Neural progenitor cell (in vitro differentiated cells): ENCODE measurements around the gene ABCB10. TPM values are rescaled to one million over a fixed set of nuclear protein-coding genes. Genes with fewer than 3 reads are reported as not detected.

Source experiments
- DNase-seq: peaks from one replicate; pipeline ENCODE4 v3.0.0-alpha.2; 2016; ENCODE audit warnings: low spot score
- H2AFZ ChIP-seq: fragments of 200-600 bp; sonication (generic); replicated peaks from 2 replicates; pipeline ENCODE4 v1.6.1; 2016; ENCODE audit warnings: antibody characterized with exemption
- H3F3A ChIP-seq: fragments of 200-600 bp; sonication (generic); 2 replicates; pipeline ENCODE4 v1.6.1; 2016; ENCODE audit warnings: antibody characterized with exemption, low read depth
- H3K27ac ChIP-seq: fragments of 200-600 bp; sonication (generic); 2 replicates; pipeline ENCODE4 v1.5.1; 2016; ENCODE audit warnings: mild to moderate bottlenecking
- H3K27me3 ChIP-seq: fragments of 200-600 bp; sonication (generic); 2 replicates; pipeline ENCODE4 v1.6.1; 2016; ENCODE audit warnings: mild to moderate bottlenecking, moderate library complexity
- H3K36me3 ChIP-seq: fragments of 200-600 bp; sonication (generic); 2 replicates; pipeline ENCODE4 v1.5.1; 2016
- H3K4me1 ChIP-seq: fragments of 200-600 bp; sonication (generic); 2 replicates; pipeline ENCODE4 v1.6.1; 2016; ENCODE audit warnings: mixed run types
- H3K4me2 ChIP-seq: fragments of 200-600 bp; sonication (generic); 2 replicates; pipeline ENCODE4 v1.6.1; 2016
- H3K4me3 ChIP-seq: fragments of 200-600 bp; sonication (generic); 2 replicates; pipeline ENCODE4 v1.5.1; 2016
- H3K79me2 ChIP-seq: fragments of 200-600 bp; sonication (generic); 2 replicates; pipeline ENCODE4 v1.6.1; 2016; ENCODE audit warnings: low read depth
- H3K9ac ChIP-seq: fragments of 200-600 bp; sonication (generic); 2 replicates; pipeline ENCODE4 v1.6.1; 2016
- H3K9me3 ChIP-seq: fragments of 200-600 bp; sonication (generic); 2 replicates; pipeline ENCODE4 v1.5.1; 2016; ENCODE audit warnings: low read depth
- H4K20me1 ChIP-seq: fragments of 200-600 bp; sonication (generic); 2 replicates; pipeline ENCODE4 v1.6.1; 2016; ENCODE audit warnings: low read depth
- H3K27ac Mint-ChIP-seq: 3 replicates; pipeline ENCODE4 v1.8.0; 2021; ENCODE audit warnings: mixed read lengths
- H3K27me3 Mint-ChIP-seq: 2 replicates; pipeline ENCODE4 v1.8.0; 2022; ENCODE audit warnings: low read depth, mild to moderate bottlenecking, inconsistent platforms, moderate library complexity, mixed read lengths; ENCODE audit not compliant: insufficient read depth
- H3K36me3 Mint-ChIP-seq: 3 replicates; pipeline ENCODE4 v1.8.0; 2021; ENCODE audit warnings: mixed read lengths
- H3K4me1 Mint-ChIP-seq: 3 replicates; pipeline ENCODE4 v1.8.0; 2021; ENCODE audit warnings: mixed read lengths
- H3K4me3 Mint-ChIP-seq: 3 replicates; pipeline ENCODE4 v1.8.0; 2021; ENCODE audit warnings: mild to moderate bottlenecking, moderate library complexity, mixed read lengths
- H3K9me3 Mint-ChIP-seq: 3 replicates; pipeline ENCODE4 v1.8.0; 2020; ENCODE audit warnings: mixed read lengths
- CTCF ChIP-seq: fragments of 200-600 bp; sonication (generic); IDR thresholded peaks from 2 replicates; pipeline ENCODE4 v1.5.1; 2017; ENCODE audit warnings: antibody characterized with exemption, mild to moderate bottlenecking
- EZH2 ChIP-seq: fragments of 200-600 bp; sonication (generic); IDR thresholded peaks from 2 replicates; pipeline ENCODE4 v1.6.1; 2017; ENCODE audit warnings: antibody characterized with exemption, mild to moderate bottlenecking, moderate library complexity
- EZH2phosphoT487 ChIP-seq: fragments of 200-600 bp; sonication (generic); IDR thresholded peaks from 2 replicates; pipeline ENCODE4 v1.6.1; 2017; ENCODE audit warnings: antibody characterized with exemption
- total RNA-seq: library from RNA; depleted of rRNA; stranded (reverse); fragments of >200 nt; gene quantifications from 2 replicates; pipeline ENCODE4 v1.2.3, GENCODE V29; 2015; ENCODE audit warnings: low replicate concordance

The ABCB10 gene
- total RNA-seq, 1 donor from 2014 or later, result 11.9 TPM

GRCh38 chr1:229570891-229571516 is 12.5 kb upstream of the ABCB10 start:
- H3K4me3 Mint-ChIP-seq, result no peak overlapping the region
- TF ChIP-seq CTCF (no peak), EZH2 (no peak), EZH2phosphoT487 (no peak)
- Histone ChIP-seq H3K9ac (no peak overlapping the region), H3K4me1 (no peaks in the 10 kb centered on the region), H3K4me2 (no peak overlapping the region), H3K36me3 (no peaks in the 10 kb centered on the region), H3K79me2 (no peaks in the 10 kb centered on the region), H3K27me3 (no peaks in the 10 kb centered on the region), H3K4me3 (no peak overlapping the region), H3F3A (peaks cover 6% of the 10 kb centered on the region), H2AFZ (no peak overlapping the region), H4K20me1 (no peaks in the 10 kb centered on the region), H3K27ac (no peak overlapping the region), H3K9me3 (no peaks in the 10 kb centered on the region)
- no peaks in the 10 kb centered on the region for H3K4me1 Mint-ChIP-seq
- no peaks in the 10 kb centered on the region for H3K36me3 Mint-ChIP-seq
- H3K9me3 Mint-ChIP-seq, result no peaks in the 10 kb centered on the region
- no peak overlapping the region for H3K27ac Mint-ChIP-seq
- DNase-seq, result no peak
- peaks cover 4% of the 10 kb centered on the region for H3K27me3 Mint-ChIP-seq

- Histone ChIP-seq H2AFZ (no peak overlapping the region), H3K27ac (no peak overlapping the region), H3K4me2 (no peak overlapping the region), H4K20me1 (no peaks in the 10 kb centered on the region), H3K9ac (no peak overlapping the region), H3K9me3 (no peaks in the 10 kb centered on the region), H3K27me3 (no peaks in the 10 kb centered on the region), H3F3A (peaks cover 6% of the 10 kb centered on the region), H3K36me3 (no peaks in the 10 kb centered on the region), H3K4me1 (no peaks in the 10 kb centered on the region), H3K4me3 (no peak overlapping the region), H3K79me2 (no peaks in the 10 kb centered on the region)
- H3K9me3 Mint-ChIP-seq, result no peaks in the 10 kb centered on the region
- H3K27ac Mint-ChIP-seq, result no peak overlapping the region
- no peak for TF ChIP-seq EZH2phosphoT487
- H3K36me3 Mint-ChIP-seq, result no peaks in the 10 kb centered on the region
- no peaks in the 10 kb centered on the region for H3K4me1 Mint-ChIP-seq
- peaks cover 6% of the 10 kb centered on the region for H3K27me3 Mint-ChIP-seq
- DNase-seq, result no peak
- H3K4me3 Mint-ChIP-seq, result no peak overlapping the region
Observed at GRCh38 chr1:229570305-229570704, 11.8 kb upstream of the ABCB10 start.

GRCh38 chr1:229567109-229567868 is 8.8 kb upstream of the ABCB10 start:
- Histone ChIP-seq H3K4me2 (no peak overlapping the region), H2AFZ (no peak overlapping the region), H3K9ac (no peak overlapping the region), H3K27me3 (peaks cover 10% of the 10 kb centered on the region), H3K4me3 (no peak overlapping the region), H4K20me1 (peaks cover 6% of the 10 kb centered on the region), H3K4me1 (peaks cover 12% of the 10 kb centered on the region), H3K9me3 (no peaks in the 10 kb centered on the region), H3K36me3 (no peaks in the 10 kb centered on the region), H3K27ac (no peak overlapping the region), H3K79me2 (no peaks in the 10 kb centered on the region), H3F3A (peaks cover 25% of the 10 kb centered on the region)
- DNase-seq, result no peak
- TF ChIP-seq CTCF (no peak), EZH2phosphoT487 (no peak), EZH2 (no peak)
- H3K4me3 Mint-ChIP-seq, result no peak overlapping the region
- peaks cover 8% of the 10 kb centered on the region for H3K4me1 Mint-ChIP-seq
- H3K27me3 Mint-ChIP-seq, result peaks cover 2% of the 10 kb centered on the region
- H3K27ac Mint-ChIP-seq, result no peak overlapping the region
- H3K9me3 Mint-ChIP-seq, result no peaks in the 10 kb centered on the region
- H3K36me3 Mint-ChIP-seq, result no peaks in the 10 kb centered on the region

GRCh38 chr1:229563701-229564100 is 5.2 kb upstream of the ABCB10 start:
- Histone ChIP-seq H3K79me2 (no peaks in the 10 kb centered on the region), H3K4me1 (peaks cover 12% of the 10 kb centered on the region), H3K27me3 (peaks cover 35% of the 10 kb centered on the region), H3K9me3 (no peaks in the 10 kb centered on the region), H2AFZ (no peak overlapping the region), H3K4me2 (peak overlapping the region; percentile 70), H3K9ac (no peak overlapping the region), H3F3A (peaks cover 29% of the 10 kb centered on the region), H3K27ac (no peak overlapping the region), H3K4me3 (no peak overlapping the region), H4K20me1 (peaks cover 6% of the 10 kb centered on the region), H3K36me3 (no peaks in the 10 kb centered on the region)
- no peak overlapping the region for H3K27ac Mint-ChIP-seq
- no peaks in the 10 kb centered on the region for H3K36me3 Mint-ChIP-seq
- DNase-seq, result no peak
- H3K9me3 Mint-ChIP-seq, result no peaks in the 10 kb centered on the region
- H3K4me3 Mint-ChIP-seq, result no peak overlapping the region
- peaks cover 5% of the 10 kb centered on the region for H3K27me3 Mint-ChIP-seq
- peaks cover 19% of the 10 kb centered on the region for H3K4me1 Mint-ChIP-seq
- TF ChIP-seq EZH2 (no peak), EZH2phosphoT487 (no peak), CTCF (no peak)
